Prostate gland (tissue), 2 donors: ENCODE measurements around the gene SPATS2. TPM values are rescaled to one million over a fixed set of nuclear protein-coding genes. Genes with fewer than 3 reads are reported as not detected.

Experiments used
- DNase-seq: peaks from one replicate; pipeline ENCODE4 v3.0.0-alpha.2; 2019; ENCODE audit warnings: low spot score
- H3K27ac ChIP-seq, 2 donors: fragments of 200-600 bp; sonication (generic); 2 replicates each; pipeline ENCODE4 v1.5.1; 2017 to 2019
- H3K27me3 ChIP-seq: fragments of 200-600 bp; sonication (generic); replicated peaks from 2 replicates; pipeline ENCODE4 v1.5.1; 2019; ENCODE audit not compliant: insufficient read depth
- H3K36me3 ChIP-seq, 2 donors: fragments of 200-600 bp; sonication (generic); 1 replicate in 1 of 2; 2 replicates in 1 of 2; pipeline versions ENCODE4 v1.5.1 to v1.8.1; 2017 to 2019
- H3K4me1 ChIP-seq: fragments of 200-600 bp; sonication (generic); replicated peaks from 2 replicates; pipeline ENCODE4 v1.5.1; 2019
- H3K4me3 ChIP-seq, 2 donors: fragments of 200-600 bp; sonication (generic); 2 replicates each; pipeline ENCODE4 v1.5.1; 2017 to 2019
- H3K9me3 ChIP-seq: fragments of 200-600 bp; sonication (generic); 2 replicates; pipeline ENCODE4 v1.5.1; 2017
- POLR2A ChIP-seq: fragments of 450-650 bp; IDR thresholded peaks from one replicate; pipeline ENCODE4 v1.6.1; 2016; ENCODE audit warnings: antibody characterized with exemption, mild to moderate bottlenecking
- POLR2AphosphoS5 ChIP-seq: sonication (generic); formaldehyde crosslinking; IDR thresholded peaks from one replicate; pipeline ENCODE4 v1.6.1; 2017; ENCODE audit warnings: antibody characterized with exemption
- WGBS: methylation state at CpG from one replicate; pipeline ENCODE4 v1.1.5; 2018; 5-methylcytosine and 5-hydroxymethylcytosine counted together
- intact Hi-C: fragments of 100-400 bp; cut with DNase I; formaldehyde crosslinking; loops from one replicate; pipeline ENCODE4 v1.14.2; 2022
- total RNA-seq, 2 donors: library from RNA; depleted of rRNA; stranded (reverse); fragments of >200 nt; gene quantifications; one replicate each; pipeline ENCODE4 v1.1.0, GENCODE V29; 2016
- TF ChIP-seq, protein P1 (sequence below), 4 experiments: fragments of 200-600 bp in 2 of 4; fragments of 450-650 bp in 2 of 4; sonication (generic) in 2 of 4; IDR thresholded peaks; 1 replicate in 3 of 4; 2 replicates in 1 of 4; pipeline ENCODE4 v1.5.1; 2016 to 2019; ENCODE audit warnings: antibody characterized with exemption in 4 of 4, mild to moderate bottlenecking in 2 of 4, moderate library complexity in 2 of 4

SPATS2 gene
- total RNA-seq, 2 donors from 2014 or later = 30.1 to 34.2 TPM

DNA sequence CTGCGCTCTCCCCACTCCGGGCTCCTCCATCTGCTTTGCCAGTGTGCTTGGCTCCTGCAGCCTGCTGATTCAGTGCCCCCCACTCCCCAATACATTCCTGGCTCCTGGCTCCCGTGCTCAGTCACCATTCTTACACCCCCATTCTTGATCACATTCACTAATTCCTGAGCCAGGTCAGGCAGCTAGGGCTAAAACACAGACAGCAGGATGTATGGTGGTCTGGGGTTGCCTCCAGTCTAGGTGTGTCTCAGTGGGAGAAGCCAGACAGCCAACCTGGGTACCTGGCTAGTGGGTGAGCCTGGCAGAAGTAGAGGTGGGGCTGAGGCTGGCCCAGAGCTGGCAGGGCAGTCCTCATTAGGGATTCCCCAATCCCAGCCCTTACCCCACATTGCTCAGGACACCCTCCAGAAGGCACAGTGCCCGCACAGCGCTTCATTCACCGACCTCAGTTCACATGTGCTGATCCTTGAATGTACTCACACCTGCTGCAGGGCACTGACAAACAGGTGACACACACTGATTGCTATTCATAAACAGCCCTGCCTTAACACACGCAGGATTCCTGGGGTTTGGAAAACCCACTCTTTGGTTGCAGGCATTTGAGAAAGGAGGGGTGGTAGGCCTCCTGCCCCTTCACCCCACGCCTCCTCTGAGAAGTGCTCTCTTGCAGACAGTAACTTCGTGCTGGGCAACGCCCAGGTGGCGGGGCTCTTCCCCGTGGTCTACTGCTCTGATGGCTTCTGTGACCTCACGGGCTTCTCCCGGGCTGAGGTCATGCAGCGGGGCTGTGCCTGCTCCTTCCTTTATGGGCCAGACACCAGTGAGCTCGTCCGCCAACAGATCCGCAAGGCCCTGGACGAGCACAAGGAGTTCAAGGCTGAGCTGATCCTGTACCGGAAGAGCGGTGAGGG is 173.2 kb downstream of the SPATS2 start:
- Histone ChIP-seq H3K9me3 (no peaks in the 10 kb centered on the region), H3K4me3 (no peak overlapping the region), H3K27me3 (no peaks in the 10 kb centered on the region), H3K27ac (no peak overlapping the region), H3K36me3 (no peaks in the 10 kb centered on the region), H3K4me1 (peaks cover 4% of the 10 kb centered on the region)
- WGBS = 86% methylated on average over 21 of the region's 21 CpGs
- TF ChIP-seq, protein P1, sequence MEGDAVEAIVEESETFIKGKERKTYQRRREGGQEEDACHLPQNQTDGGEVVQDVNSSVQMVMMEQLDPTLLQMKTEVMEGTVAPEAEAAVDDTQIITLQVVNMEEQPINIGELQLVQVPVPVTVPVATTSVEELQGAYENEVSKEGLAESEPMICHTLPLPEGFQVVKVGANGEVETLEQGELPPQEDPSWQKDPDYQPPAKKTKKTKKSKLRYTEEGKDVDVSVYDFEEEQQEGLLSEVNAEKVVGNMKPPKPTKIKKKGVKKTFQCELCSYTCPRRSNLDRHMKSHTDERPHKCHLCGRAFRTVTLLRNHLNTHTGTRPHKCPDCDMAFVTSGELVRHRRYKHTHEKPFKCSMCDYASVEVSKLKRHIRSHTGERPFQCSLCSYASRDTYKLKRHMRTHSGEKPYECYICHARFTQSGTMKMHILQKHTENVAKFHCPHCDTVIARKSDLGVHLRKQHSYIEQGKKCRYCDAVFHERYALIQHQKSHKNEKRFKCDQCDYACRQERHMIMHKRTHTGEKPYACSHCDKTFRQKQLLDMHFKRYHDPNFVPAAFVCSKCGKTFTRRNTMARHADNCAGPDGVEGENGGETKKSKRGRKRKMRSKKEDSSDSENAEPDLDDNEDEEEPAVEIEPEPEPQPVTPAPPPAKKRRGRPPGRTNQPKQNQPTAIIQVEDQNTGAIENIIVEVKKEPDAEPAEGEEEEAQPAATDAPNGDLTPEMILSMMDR (IDR thresholded peaks at IDR 0.05) = no peak
- no peak for TF ChIP-seq POLR2A
- TF ChIP-seq POLR2AphosphoS5 = no peak
- intact Hi-C loops = no loop called here
- no peak for DNase-seq

DNA sequence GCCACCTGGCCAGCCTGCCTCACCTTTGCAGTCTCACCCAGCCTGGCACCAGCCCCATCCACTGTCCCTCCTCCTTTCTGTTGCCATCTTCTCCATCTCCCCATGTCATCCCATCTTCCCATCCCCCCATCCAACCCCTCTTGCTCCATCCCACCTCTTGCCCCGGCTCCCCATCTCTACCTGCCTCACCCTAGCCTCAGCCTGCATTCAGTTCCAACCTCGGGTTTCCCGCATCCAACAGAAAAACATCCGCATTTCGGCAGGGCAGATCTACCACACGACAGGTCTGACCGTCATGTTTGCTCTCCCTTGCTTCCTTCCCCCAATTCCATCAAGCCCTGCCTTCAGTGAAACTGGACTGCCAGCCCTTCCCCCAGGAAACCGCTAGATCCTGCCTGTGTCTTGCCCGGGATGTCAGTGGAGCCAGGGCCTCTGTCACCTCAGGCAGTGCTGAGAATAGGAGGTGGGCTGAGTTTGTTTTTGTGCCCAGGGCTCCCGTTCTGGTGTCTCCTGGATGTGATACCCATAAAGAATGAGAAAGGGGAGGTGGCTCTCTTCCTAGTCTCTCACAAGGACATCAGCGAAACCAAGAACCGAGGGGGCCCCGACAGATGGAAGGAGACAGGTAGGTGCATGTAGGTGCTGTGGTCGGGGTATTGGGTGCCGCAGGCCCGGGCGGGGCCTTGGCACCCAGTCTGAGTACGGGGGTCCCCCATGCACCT is 174.0 kb downstream of the SPATS2 start:
- intact Hi-C loops = no loop called here
- H3K4me1 ChIP-seq = peaks cover 4% of the 10 kb centered on the region
- H3K36me3 ChIP-seq = no peaks in the 10 kb centered on the region
- DNase-seq = no peak
- no peak overlapping the region for H3K27ac ChIP-seq
- no peak overlapping the region for H3K4me3 ChIP-seq
- no peaks in the 10 kb centered on the region for H3K9me3 ChIP-seq
- no peaks in the 10 kb centered on the region for H3K27me3 ChIP-seq
- WGBS = 77% methylated on average over 18 of the region's 18 CpGs
- TF ChIP-seq POLR2A (no peak), POLR2AphosphoS5 (no peak)
- TF ChIP-seq, protein P1 (IDR thresholded peaks at IDR 0.05) = no peak

DNA sequence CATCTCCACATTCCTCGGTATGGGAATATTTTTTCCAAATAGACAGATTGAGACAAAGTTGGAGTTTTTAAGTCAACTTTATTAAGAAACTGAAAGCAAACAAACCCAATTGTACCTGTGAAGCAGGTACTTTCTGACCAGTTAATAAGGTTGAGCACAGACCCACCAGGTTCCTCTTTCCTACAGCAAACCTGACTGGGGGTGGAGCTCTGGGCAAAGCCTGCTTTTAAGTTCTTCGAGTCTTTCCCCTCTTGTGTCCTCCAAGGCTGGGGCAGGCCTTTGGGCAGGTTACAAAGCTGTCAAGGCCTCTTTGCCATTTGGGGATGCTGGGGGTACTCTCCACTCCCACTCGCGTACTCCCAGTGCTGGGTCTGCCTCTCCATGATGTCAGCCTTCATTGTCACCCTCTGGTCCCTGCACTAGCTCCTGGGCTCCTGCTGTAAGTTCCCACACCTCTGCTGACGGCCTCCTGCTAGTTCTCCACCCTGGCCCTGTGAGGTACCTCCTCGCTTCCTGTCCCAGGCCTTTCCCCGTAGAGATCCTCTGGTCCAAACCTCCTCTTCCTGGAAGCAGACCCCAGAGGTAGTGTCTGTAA is 174.7 kb downstream of the SPATS2 start:
- no peak overlapping the region for H3K4me3 ChIP-seq
- H3K27me3 ChIP-seq = no peaks in the 10 kb centered on the region
- no peaks in the 10 kb centered on the region for H3K9me3 ChIP-seq
- intact Hi-C loops = no loop called here
- WGBS = 87% methylated on average over 7 of the region's 7 CpGs
- TF ChIP-seq POLR2A = no peak
- no peak for TF ChIP-seq POLR2AphosphoS5
- TF ChIP-seq, protein P1 (IDR thresholded peaks at IDR 0.05) = no peak
- H3K4me1 ChIP-seq = peaks cover 4% of the 10 kb centered on the region
- no peaks in the 10 kb centered on the region for H3K36me3 ChIP-seq
- no peak overlapping the region for H3K27ac ChIP-seq
- no peak for DNase-seq

DNA sequence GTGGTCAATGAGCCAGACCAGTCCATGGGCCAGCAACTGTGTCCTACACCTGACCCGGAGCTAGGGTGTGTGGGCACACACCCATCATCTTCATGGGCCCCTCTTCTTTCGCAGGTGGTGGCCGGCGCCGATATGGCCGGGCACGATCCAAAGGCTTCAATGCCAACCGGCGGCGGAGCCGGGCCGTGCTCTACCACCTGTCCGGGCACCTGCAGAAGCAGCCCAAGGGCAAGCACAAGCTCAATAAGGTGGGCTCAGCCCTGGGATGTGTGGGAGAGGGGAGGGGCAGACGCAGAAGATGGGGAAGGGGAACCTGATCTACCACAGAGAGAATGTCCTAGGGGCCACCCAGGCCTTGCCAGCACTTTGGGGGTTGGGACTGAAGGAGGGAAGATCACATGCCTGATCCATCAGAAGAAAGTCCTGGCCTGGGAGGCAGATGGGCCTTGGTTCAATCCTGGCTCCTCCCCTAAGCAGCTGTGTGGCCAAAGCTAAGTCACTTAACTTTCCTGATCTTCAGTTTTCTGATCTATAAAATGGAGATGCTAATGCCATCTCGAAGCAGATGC is 175.4 kb downstream of the SPATS2 start:
- TF ChIP-seq POLR2AphosphoS5 = no peak
- TF ChIP-seq POLR2A = no peak
- TF ChIP-seq, protein P1 (IDR thresholded peaks at IDR 0.05) = no peak
- WGBS = 91% methylated on average over 15 of the region's 15 CpGs
- intact Hi-C loops = no loop called here
- Histone ChIP-seq H3K27ac (no peak overlapping the region), H3K4me1 (peaks cover 4% of the 10 kb centered on the region), H3K36me3 (no peaks in the 10 kb centered on the region), H3K4me3 (no peak overlapping the region), H3K27me3 (no peaks in the 10 kb centered on the region), H3K9me3 (no peaks in the 10 kb centered on the region)
- no peak for DNase-seq
